ENCODE results near the gene PTPRT. TPM values are rescaled to one million over a fixed set of nuclear protein-coding genes. Genes with fewer than 3 reads are reported as not detected.

PTPRT gene
- total RNA-seq, 4 donors from 2014 or later: 0.67 to 2.5 (median 1.0) TPM

- H3K36me3 ChIP-seq: no peaks in the 10 kb centered on the region
- no peak overlapping the region for H3K4me3 ChIP-seq
- no peaks in the 10 kb centered on the region for H3K4me1 ChIP-seq
- TF ChIP-seq POLR2A (IDR thresholded peaks at IDR 0.05): no peak
- TF ChIP-seq, protein P1, sequence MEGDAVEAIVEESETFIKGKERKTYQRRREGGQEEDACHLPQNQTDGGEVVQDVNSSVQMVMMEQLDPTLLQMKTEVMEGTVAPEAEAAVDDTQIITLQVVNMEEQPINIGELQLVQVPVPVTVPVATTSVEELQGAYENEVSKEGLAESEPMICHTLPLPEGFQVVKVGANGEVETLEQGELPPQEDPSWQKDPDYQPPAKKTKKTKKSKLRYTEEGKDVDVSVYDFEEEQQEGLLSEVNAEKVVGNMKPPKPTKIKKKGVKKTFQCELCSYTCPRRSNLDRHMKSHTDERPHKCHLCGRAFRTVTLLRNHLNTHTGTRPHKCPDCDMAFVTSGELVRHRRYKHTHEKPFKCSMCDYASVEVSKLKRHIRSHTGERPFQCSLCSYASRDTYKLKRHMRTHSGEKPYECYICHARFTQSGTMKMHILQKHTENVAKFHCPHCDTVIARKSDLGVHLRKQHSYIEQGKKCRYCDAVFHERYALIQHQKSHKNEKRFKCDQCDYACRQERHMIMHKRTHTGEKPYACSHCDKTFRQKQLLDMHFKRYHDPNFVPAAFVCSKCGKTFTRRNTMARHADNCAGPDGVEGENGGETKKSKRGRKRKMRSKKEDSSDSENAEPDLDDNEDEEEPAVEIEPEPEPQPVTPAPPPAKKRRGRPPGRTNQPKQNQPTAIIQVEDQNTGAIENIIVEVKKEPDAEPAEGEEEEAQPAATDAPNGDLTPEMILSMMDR (IDR thresholded peaks at IDR 0.05): no peak
- no peak for DNase-seq
- no peaks in the 10 kb centered on the region for H3K27me3 ChIP-seq
- H3K27ac ChIP-seq: no peak overlapping the region
- no peaks in the 10 kb centered on the region for H3K9me3 ChIP-seq
These were observed 486.0 kb downstream of the PTPRT start for GRCh38 chr20:42703744-42704143.

DNA sequence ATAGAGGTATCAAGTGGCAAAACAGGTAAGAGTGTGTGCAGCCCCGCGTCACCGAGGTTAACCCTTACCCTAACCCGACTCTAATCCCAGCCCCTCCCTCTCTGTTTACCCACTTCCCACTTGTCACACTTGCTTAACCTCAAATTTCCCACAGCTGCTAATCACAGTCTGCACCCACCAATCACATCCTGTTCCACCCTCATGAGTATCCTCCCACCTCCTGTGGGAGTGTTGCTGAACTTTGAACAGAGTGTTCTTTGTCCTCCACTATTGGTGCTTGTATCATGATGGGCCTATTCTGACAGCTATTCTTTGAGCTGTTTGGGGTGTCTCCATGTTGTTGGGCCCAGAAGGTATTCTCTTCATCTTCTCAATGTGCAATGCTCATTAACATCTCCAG is 487.8 kb downstream of the PTPRT start:
- Histone ChIP-seq H3K36me3 (no peaks in the 10 kb centered on the region), H3K27me3 (no peaks in the 10 kb centered on the region), H3K9me3 (no peaks in the 10 kb centered on the region), H3K4me3 (no peak overlapping the region), H3K27ac (no peak overlapping the region), H3K4me1 (no peaks in the 10 kb centered on the region)
- DNase-seq: no peak
- TF ChIP-seq, protein P1 (IDR thresholded peaks at IDR 0.05): no peak
- TF ChIP-seq POLR2A (IDR thresholded peaks at IDR 0.05): no peak

DNA sequence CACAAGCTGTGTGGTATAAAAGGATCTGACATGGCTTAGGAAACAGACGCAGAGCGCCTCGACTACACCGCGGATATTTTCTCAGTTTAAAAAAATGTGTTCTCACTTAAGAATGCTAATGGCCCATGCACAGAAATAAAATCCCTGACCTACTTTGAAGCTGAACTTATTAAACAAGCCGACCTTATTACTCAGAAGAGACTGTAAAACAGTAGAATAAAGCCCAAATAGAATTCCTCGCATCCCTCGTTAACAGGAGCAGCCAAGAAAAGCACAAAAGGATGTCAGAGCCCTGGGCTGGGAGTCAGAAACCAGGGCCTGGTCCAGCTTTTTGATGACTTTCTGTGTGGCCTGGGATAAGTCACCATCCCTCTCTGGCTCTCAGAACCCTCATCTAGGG is 489.3 kb downstream of the PTPRT start:
- no peak for DNase-seq
- no peak overlapping the region for H3K4me3 ChIP-seq
- H3K9me3 ChIP-seq: no peaks in the 10 kb centered on the region
- H3K4me1 ChIP-seq: no peaks in the 10 kb centered on the region
- TF ChIP-seq, protein P1 (IDR thresholded peaks at IDR 0.05): no peak
- no peak for TF ChIP-seq POLR2A (IDR thresholded peaks at IDR 0.05)
- H3K36me3 ChIP-seq: no peaks in the 10 kb centered on the region
- H3K27me3 ChIP-seq: no peaks in the 10 kb centered on the region
- H3K27ac ChIP-seq: no peak overlapping the region

GRCh38 chr20:42697962-42698361 is 491.7 kb downstream of the PTPRT start:
- TF ChIP-seq, protein P1 (IDR thresholded peaks at IDR 0.05): no peak
- TF ChIP-seq POLR2A (IDR thresholded peaks at IDR 0.05): no peak
- no peak overlapping the region for H3K27ac ChIP-seq
- H3K36me3 ChIP-seq: no peaks in the 10 kb centered on the region

DNA sequence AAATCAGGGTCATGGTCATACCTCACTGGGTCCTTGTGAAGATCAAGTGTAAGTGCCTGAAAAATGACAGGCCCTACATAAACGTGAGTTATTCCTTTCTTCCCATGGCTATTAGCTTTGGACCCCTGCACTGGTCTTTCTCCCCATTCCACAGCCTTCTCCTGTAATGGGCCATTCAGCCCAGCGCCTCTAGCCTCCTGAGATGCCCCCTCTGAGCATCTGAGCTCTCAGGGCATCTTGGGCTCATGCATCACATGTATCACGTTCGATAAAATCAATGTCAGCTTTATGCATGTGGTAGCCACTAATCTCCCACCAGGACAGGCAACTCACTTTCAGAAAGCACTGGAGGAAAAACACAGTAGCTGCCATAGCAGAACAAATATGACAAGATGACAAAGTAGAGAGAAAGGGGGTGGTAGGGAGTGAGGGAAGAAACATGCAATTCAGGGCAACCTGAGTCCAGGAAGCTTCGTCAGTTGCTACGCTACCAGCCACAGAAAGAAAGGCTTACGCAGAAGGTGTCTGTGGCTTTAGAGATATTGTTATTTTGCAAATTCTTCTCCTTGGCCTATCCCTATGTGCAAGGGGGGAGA is 498.8 kb downstream of the PTPRT start:
- no peaks in the 10 kb centered on the region for H3K4me1 ChIP-seq
- no peaks in the 10 kb centered on the region for H3K27me3 ChIP-seq
- no peak for DNase-seq
- H3K36me3 ChIP-seq: no peaks in the 10 kb centered on the region
- TF ChIP-seq POLR2A (IDR thresholded peaks at IDR 0.05): no peak
- TF ChIP-seq, protein P1 (IDR thresholded peaks at IDR 0.05): no peak
- no peak overlapping the region for H3K27ac ChIP-seq
- H3K4me3 ChIP-seq: no peak overlapping the region
- H3K9me3 ChIP-seq: no peaks in the 10 kb centered on the region

More at GRCh38 chr20:42697962-42698361, 491.7 kb downstream of the PTPRT start:
- H3K4me3 ChIP-seq: no peak overlapping the region
- no peaks in the 10 kb centered on the region for H3K4me1 ChIP-seq
- no peaks in the 10 kb centered on the region for H3K9me3 ChIP-seq
- DNase-seq: no peak
- no peaks in the 10 kb centered on the region for H3K27me3 ChIP-seq

DNA sequence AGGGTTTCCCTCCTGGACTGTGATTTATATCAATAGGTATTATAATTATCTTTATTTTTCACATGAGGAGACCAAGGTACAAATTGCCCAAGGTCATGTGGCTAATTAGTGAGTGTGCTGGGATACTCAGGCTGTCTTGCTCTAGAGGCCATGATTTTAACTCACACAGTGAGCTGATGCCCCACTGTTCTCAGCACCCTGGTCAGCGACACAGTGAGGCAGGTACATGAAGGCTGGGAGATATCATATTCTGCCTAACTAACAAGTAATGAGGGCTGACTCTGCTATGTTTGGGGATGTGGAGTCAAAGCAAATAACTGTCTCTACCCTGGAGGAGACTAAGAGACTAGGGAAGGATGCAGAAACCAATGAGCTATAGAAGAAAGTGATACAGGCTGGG is 501.1 kb downstream of the PTPRT start:
- Histone ChIP-seq H3K9me3 (no peaks in the 10 kb centered on the region), H3K36me3 (no peaks in the 10 kb centered on the region), H3K4me3 (no peak overlapping the region), H3K4me1 (no peaks in the 10 kb centered on the region), H3K27me3 (no peaks in the 10 kb centered on the region), H3K27ac (no peak overlapping the region)
- no peak for TF ChIP-seq POLR2A (IDR thresholded peaks at IDR 0.05)
- TF ChIP-seq, protein P1 (IDR thresholded peaks at IDR 0.05): no peak
- DNase-seq: no peak

All from Peyer's patch (tissue), 4 donors.